GM12892 (cell line): ENCODE measurements around the gene RERG.

Experiments used
- POLR2A ChIP-seq: IDR thresholded peaks from 2 replicates; pipeline ENCODE4 v1.6.1; 2011; ENCODE audit warnings: low read depth, low read length, control low read depth
- POLR2AphosphoS5 ChIP-seq: IDR thresholded peaks from 2 replicates; pipeline ENCODE4 v1.6.1; 2011; ENCODE audit warnings: low read depth, low read length, control low read depth

GRCh38 chr12:15240898-15241297 is 19.7 kb upstream of the RERG start:
- TF ChIP-seq POLR2A = no peak
- no peak for TF ChIP-seq POLR2AphosphoS5
